Measurements from ENCODE around the gene DLG2. TPM values are rescaled to one million over a fixed set of nuclear protein-coding genes. Genes with fewer than 3 reads are reported as not detected.

DLG2 gene
- total RNA-seq, 2 experiments from 2014 or later: 6.9 to 8.2 TPM

DNA sequence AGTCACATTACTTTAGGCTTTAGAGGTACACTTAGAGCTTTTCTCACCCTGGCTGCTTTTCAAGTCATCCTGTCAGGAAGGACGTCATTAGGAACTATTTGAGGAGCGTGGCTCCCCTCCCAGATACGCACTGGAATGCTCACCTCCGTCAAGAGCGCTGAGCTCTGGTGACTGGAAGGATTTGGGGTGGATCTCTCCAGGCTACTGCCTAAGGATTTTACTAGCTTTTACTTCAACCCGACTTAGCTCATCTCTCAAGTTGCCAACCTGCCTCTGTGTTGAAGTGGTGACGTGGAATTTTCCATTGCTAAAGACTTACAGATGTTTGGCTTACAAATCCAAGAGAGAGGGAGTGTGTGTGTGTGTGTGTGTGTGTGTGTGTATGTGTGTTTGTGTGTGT is 1985.6 kb downstream of the DLG2 start:
- no TSS peak for BruUV-seq (replicated peaks)
- Histone ChIP-seq H4K20me1 (ENCODE audit: insufficient read depth, low read length) (no peaks in the 10 kb centered on the region), H2AFZ (ENCODE audit: low read length) (no peak overlapping the region), H3K27ac (ENCODE audit: low read depth, low read length, poor library complexity, severe bottlenecking) (no peak overlapping the region), H3K36me3 (ENCODE audit: insufficient read depth, low read length) (no peaks in the 10 kb centered on the region), H3K4me2 (ENCODE audit: low read length) (no peak overlapping the region), H3K79me2 (ENCODE audit: insufficient read depth, low read depth, low read length) (no peaks in the 10 kb centered on the region), H3K4me1 (ENCODE audit: insufficient read depth, low read length, poor library complexity, severe bottlenecking) (no peaks in the 10 kb centered on the region), H3K4me3 (ENCODE audit: low read depth, low read length, poor library complexity, severe bottlenecking) (no peak overlapping the region), H3K9me3 (ENCODE audit: low read length) (no peaks in the 10 kb centered on the region), H3K9me2 (ENCODE audit: insufficient read depth, low read length) (no peaks in the 10 kb centered on the region)
- TF ChIP-seq EZH2phosphoT487 (IDR thresholded peaks at IDR 0.05; ENCODE audit: borderline replicate concordance, low read depth, low read length): no peak
- TF ChIP-seq, protein P1, sequence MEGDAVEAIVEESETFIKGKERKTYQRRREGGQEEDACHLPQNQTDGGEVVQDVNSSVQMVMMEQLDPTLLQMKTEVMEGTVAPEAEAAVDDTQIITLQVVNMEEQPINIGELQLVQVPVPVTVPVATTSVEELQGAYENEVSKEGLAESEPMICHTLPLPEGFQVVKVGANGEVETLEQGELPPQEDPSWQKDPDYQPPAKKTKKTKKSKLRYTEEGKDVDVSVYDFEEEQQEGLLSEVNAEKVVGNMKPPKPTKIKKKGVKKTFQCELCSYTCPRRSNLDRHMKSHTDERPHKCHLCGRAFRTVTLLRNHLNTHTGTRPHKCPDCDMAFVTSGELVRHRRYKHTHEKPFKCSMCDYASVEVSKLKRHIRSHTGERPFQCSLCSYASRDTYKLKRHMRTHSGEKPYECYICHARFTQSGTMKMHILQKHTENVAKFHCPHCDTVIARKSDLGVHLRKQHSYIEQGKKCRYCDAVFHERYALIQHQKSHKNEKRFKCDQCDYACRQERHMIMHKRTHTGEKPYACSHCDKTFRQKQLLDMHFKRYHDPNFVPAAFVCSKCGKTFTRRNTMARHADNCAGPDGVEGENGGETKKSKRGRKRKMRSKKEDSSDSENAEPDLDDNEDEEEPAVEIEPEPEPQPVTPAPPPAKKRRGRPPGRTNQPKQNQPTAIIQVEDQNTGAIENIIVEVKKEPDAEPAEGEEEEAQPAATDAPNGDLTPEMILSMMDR (conservative IDR thresholded peaks at IDR 0.05; ENCODE audit: low read length): no peak
- intact Hi-C loops (cut with micrococcal nuclease; ENCODE audit: unreplicated experiment): no loop called here
- ChIA-PET POLR2A (interaction anchor here (0.6 to 1.2 kb wide), 3 partner anchors 13 to 533 kb away, joined by 3 to 4 read pairs (median 3); no protein-coding TSS in a partner anchor), CTCF (ENCODE audit: unreplicated experiment) (no interaction called here)
- no peak for DNase-seq (ENCODE audit: low spot score)

DNA sequence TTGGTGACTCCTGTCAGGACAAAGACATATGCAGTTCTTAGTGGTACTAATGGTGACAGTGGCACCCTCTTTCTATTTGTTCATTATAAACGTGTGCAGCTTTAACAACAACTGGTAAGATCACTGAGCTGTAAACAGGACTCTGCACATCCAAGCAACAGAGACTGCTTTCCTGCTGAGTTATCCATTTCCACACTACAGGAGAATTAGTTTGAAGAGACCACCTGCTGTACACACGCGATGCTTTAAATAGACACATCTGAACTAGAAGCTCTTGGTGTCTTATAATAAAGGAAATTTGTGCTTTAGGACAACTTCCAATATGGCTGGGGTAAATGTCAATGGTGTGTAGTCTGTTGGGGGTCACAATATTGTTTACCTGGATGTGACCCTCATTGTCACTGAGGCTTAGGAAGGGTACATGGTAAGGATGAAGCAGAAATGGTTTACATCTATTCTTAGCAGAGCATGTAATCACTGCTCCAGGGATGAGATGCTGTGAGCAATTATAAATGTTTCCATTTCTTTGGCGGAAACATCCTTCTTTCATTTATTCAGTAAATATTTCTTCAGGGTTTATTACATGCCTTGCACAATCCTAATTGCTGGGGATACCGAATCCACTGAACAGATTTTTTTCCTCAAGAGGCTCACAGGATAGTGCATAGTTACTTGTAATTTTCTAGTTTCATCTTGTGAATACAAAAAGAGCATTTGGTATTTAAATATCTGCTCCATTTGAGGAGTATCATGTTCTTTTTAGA is 1987.0 kb downstream of the DLG2 start:
- POLR2A ChIA-PET: no interaction called here
- CTCF ChIA-PET (ENCODE audit: unreplicated experiment): no interaction called here
- no TSS peak for BruUV-seq (replicated peaks)

More for the DNA sequence above, 1987.0 kb downstream of the DLG2 start:
- no peak overlapping the region for H3K4me3 ChIP-seq (ENCODE audit: low read depth, low read length, poor library complexity, severe bottlenecking)
- H4K20me1 ChIP-seq (ENCODE audit: insufficient read depth, low read length): no peaks in the 10 kb centered on the region
- H3K27ac ChIP-seq (ENCODE audit: low read depth, low read length, poor library complexity, severe bottlenecking): no peak overlapping the region
- H3K9me2 ChIP-seq (ENCODE audit: insufficient read depth, low read length): no peaks in the 10 kb centered on the region
- H3K36me3 ChIP-seq (ENCODE audit: insufficient read depth, low read length): no peaks in the 10 kb centered on the region
- no peaks in the 10 kb centered on the region for H3K4me1 ChIP-seq (ENCODE audit: insufficient read depth, low read length, poor library complexity, severe bottlenecking)
- H2AFZ ChIP-seq (ENCODE audit: low read length): no peak overlapping the region
- no peak for DNase-seq (ENCODE audit: low spot score)
- no peak for TF ChIP-seq EZH2phosphoT487 (IDR thresholded peaks at IDR 0.05; ENCODE audit: borderline replicate concordance, low read depth, low read length)
- TF ChIP-seq, protein P1 (conservative IDR thresholded peaks at IDR 0.05; ENCODE audit: low read length): no peak
- H3K9me3 ChIP-seq (ENCODE audit: low read length): no peaks in the 10 kb centered on the region
- no peak overlapping the region for H3K4me2 ChIP-seq (ENCODE audit: low read length)
- intact Hi-C loops (cut with micrococcal nuclease; ENCODE audit: unreplicated experiment): no loop called here
- no peaks in the 10 kb centered on the region for H3K79me2 ChIP-seq (ENCODE audit: insufficient read depth, low read depth, low read length)
